Activated CD4-positive, alpha-beta memory T cell treated with anti-CD3 and anti-CD28 coated beads for 36 hours (primary cell): ENCODE data around the gene SERPINB7. TPM values are rescaled to one million over a fixed set of nuclear protein-coding genes. Genes with fewer than 3 reads are reported as not detected.

Experiments
- CTCF ChIA-PET: fragments of 350-600 bp; sonication (Branson Sonifier 250); formaldehyde crosslinking; loops from one replicate; lab custom pipeline; 2021; ENCODE audit warnings: antibody characterized with exemption, inconsistent platforms; lab: Charles Lee
- POLR2A ChIA-PET: fragments of 350-600 bp; sonication (Branson Sonifier 250); formaldehyde crosslinking; loops from one replicate; lab custom pipeline; 2021; ENCODE audit warnings: antibody characterized with exemption; lab: Charles Lee
- DNase-seq: peaks from one replicate; pipeline ENCODE4 v3.0.0-alpha.2; 2020
- H3K27ac Mint-ChIP-seq: one replicate; pipeline ENCODE4 v1.8.0; 2021; ENCODE audit warnings: mixed read lengths
- H3K27me3 Mint-ChIP-seq: one replicate; pipeline ENCODE4 v1.8.0; 2021; ENCODE audit warnings: mixed read lengths
- H3K36me3 Mint-ChIP-seq: one replicate; pipeline ENCODE4 v1.8.0; 2021; ENCODE audit warnings: mixed read lengths
- H3K4me1 Mint-ChIP-seq: one replicate; pipeline ENCODE4 v1.8.0; 2021; ENCODE audit warnings: low read depth, mixed read lengths
- H3K4me3 Mint-ChIP-seq: one replicate; pipeline ENCODE4 v1.8.0; 2021; ENCODE audit warnings: mild to moderate bottlenecking, mixed read lengths
- H3K9me3 Mint-ChIP-seq: one replicate; pipeline ENCODE4 v1.8.0; 2021; ENCODE audit warnings: mixed read lengths
- intact Hi-C: fragments of 100-400 bp; cut with micrococcal nuclease; formaldehyde crosslinking; loops from one replicate; pipeline ENCODE4 v1.15.1; 2023
- total RNA-seq, 2 experiments: library from RNA; stranded (reverse); gene quantifications; one replicate each; pipeline ENCODE4 v1.2.3, GENCODE V29; 2021

Gene SERPINB7
- total RNA-seq, 2 experiments from 2014 or later = not detected

GRCh38 chr18:63762518-63762917, 12.7 kb upstream of the SERPINB7 start:
- H3K36me3 Mint-ChIP-seq = no peaks in the 10 kb centered on the region
- peaks cover 10% of the 10 kb centered on the region for H3K9me3 Mint-ChIP-seq
- no peak overlapping the region for H3K27ac Mint-ChIP-seq
- ChIA-PET POLR2A (no interaction called here), CTCF (no interaction called here)
- intact Hi-C loops = no loop called here
- no peak for DNase-seq
- H3K4me1 Mint-ChIP-seq = no peaks in the 10 kb centered on the region
- H3K4me3 Mint-ChIP-seq = no peak overlapping the region
- H3K27me3 Mint-ChIP-seq = no peaks in the 10 kb centered on the region

- CTCF ChIA-PET = no interaction called here
- no peaks in the 10 kb centered on the region for H3K36me3 Mint-ChIP-seq
- intact Hi-C loops = no loop called here
Measured at GRCh38 chr18:63763831-63764600, 11.2 kb upstream of the SERPINB7 start.

GRCh38 chr18:63765837-63766236, 9.4 kb upstream of the SERPINB7 start:
- Mint-ChIP-seq H3K36me3 (no peaks in the 10 kb centered on the region), H3K4me3 (no peak overlapping the region), H3K9me3 (no peaks in the 10 kb centered on the region), H3K4me1 (no peaks in the 10 kb centered on the region), H3K27me3 (no peaks in the 10 kb centered on the region), H3K27ac (no peak overlapping the region)
- no peak for DNase-seq
- POLR2A ChIA-PET = no interaction called here
- intact Hi-C loops = no loop called here
- CTCF ChIA-PET = no interaction called here

More at GRCh38 chr18:63763831-63764600, 11.2 kb upstream of the SERPINB7 start:
- no peak overlapping the region for H3K27ac Mint-ChIP-seq
- peaks cover 10% of the 10 kb centered on the region for H3K9me3 Mint-ChIP-seq
- no peak for DNase-seq
- H3K27me3 Mint-ChIP-seq = no peaks in the 10 kb centered on the region
- no peaks in the 10 kb centered on the region for H3K4me1 Mint-ChIP-seq
- H3K4me3 Mint-ChIP-seq = no peak overlapping the region
- POLR2A ChIA-PET = no interaction called here

- ChIA-PET CTCF (no interaction called here), POLR2A (no interaction called here)
- Mint-ChIP-seq H3K27me3 (peaks cover 4% of the 10 kb centered on the region), H3K36me3 (no peaks in the 10 kb centered on the region), H3K4me1 (no peaks in the 10 kb centered on the region), H3K9me3 (no peaks in the 10 kb centered on the region), H3K4me3 (no peak overlapping the region), H3K27ac (no peak overlapping the region)
- intact Hi-C loops = no loop called here
- DNase-seq = no peak
Measured at GRCh38 chr18:63773551-63773950, 1.7 kb upstream of the SERPINB7 start.

- POLR2A ChIA-PET = no interaction called here
- intact Hi-C loops = no loop called here
- H3K27ac Mint-ChIP-seq = no peak overlapping the region
- CTCF ChIA-PET = no interaction called here
- no peaks in the 10 kb centered on the region for H3K36me3 Mint-ChIP-seq
- no peak overlapping the region for H3K4me3 Mint-ChIP-seq
- H3K9me3 Mint-ChIP-seq = no peaks in the 10 kb centered on the region
- H3K27me3 Mint-ChIP-seq = peaks cover 4% of the 10 kb centered on the region
- H3K4me1 Mint-ChIP-seq = no peaks in the 10 kb centered on the region
- no peak for DNase-seq
Measured at GRCh38 chr18:63774511-63774910, 707 bp upstream of the SERPINB7 start.

GRCh38 chr18:63779386-63779785, 4.2 kb downstream of the SERPINB7 start:
- no peaks in the 10 kb centered on the region for H3K27me3 Mint-ChIP-seq
- no peaks in the 10 kb centered on the region for H3K9me3 Mint-ChIP-seq
- H3K4me3 Mint-ChIP-seq = no peak overlapping the region
- no peak for DNase-seq
- H3K27ac Mint-ChIP-seq = no peak overlapping the region
- POLR2A ChIA-PET = no interaction called here
- CTCF ChIA-PET = no interaction called here
- no peaks in the 10 kb centered on the region for H3K4me1 Mint-ChIP-seq
- intact Hi-C loops = no loop called here
- H3K36me3 Mint-ChIP-seq = no peaks in the 10 kb centered on the region

- Mint-ChIP-seq H3K9me3 (no peaks in the 10 kb centered on the region), H3K27me3 (no peaks in the 10 kb centered on the region), H3K4me3 (no peak overlapping the region), H3K27ac (no peak overlapping the region), H3K4me1 (peaks cover 2% of the 10 kb centered on the region), H3K36me3 (no peaks in the 10 kb centered on the region)
- intact Hi-C loops = no loop called here
- no peak for DNase-seq
- ChIA-PET POLR2A (no interaction called here), CTCF (no interaction called here)
Measured at GRCh38 chr18:63783394-63783793, 8.2 kb downstream of the SERPINB7 start.

GRCh38 chr18:63784787-63785452, 9.7 kb downstream of the SERPINB7 start:
- H3K27me3 Mint-ChIP-seq = no peaks in the 10 kb centered on the region
- peaks cover 6% of the 10 kb centered on the region for H3K4me1 Mint-ChIP-seq
- DNase-seq = no peak
- ChIA-PET CTCF (no interaction called here), POLR2A (no interaction called here)
- H3K36me3 Mint-ChIP-seq = no peaks in the 10 kb centered on the region
- no peaks in the 10 kb centered on the region for H3K9me3 Mint-ChIP-seq
- no peak overlapping the region for H3K4me3 Mint-ChIP-seq
- intact Hi-C loops = no loop called here
- H3K27ac Mint-ChIP-seq = no peak overlapping the region

GRCh38 chr18:63787673-63788072, 12.5 kb downstream of the SERPINB7 start:
- ChIA-PET CTCF (no interaction called here), POLR2A (no interaction called here)
- intact Hi-C loops = no loop called here
- peaks cover 6% of the 10 kb centered on the region for H3K4me1 Mint-ChIP-seq
- no peak overlapping the region for H3K4me3 Mint-ChIP-seq
- no peak overlapping the region for H3K27ac Mint-ChIP-seq
- no peaks in the 10 kb centered on the region for H3K9me3 Mint-ChIP-seq
- no peaks in the 10 kb centered on the region for H3K27me3 Mint-ChIP-seq
- no peak for DNase-seq
- H3K36me3 Mint-ChIP-seq = no peaks in the 10 kb centered on the region

GRCh38 chr18:63788447-63789096, 13.4 kb downstream of the SERPINB7 start:
- Mint-ChIP-seq H3K9me3 (no peaks in the 10 kb centered on the region), H3K27ac (no peak overlapping the region), H3K36me3 (no peaks in the 10 kb centered on the region), H3K4me3 (no peak overlapping the region), H3K4me1 (peaks cover 6% of the 10 kb centered on the region), H3K27me3 (no peaks in the 10 kb centered on the region)
- ChIA-PET CTCF (no interaction called here), POLR2A (no interaction called here)
- intact Hi-C loops = no loop called here
- peak; percentile 75 for DNase-seq

GRCh38 chr18:63789327-63789726, 14.1 kb downstream of the SERPINB7 start:
- H3K9me3 Mint-ChIP-seq = no peaks in the 10 kb centered on the region
- ChIA-PET POLR2A (no interaction called here), CTCF (interaction anchor here (1.4 kb wide), 1 partner anchor 35 kb away, joined by 3 read pairs; no protein-coding TSS in a partner anchor)
- DNase-seq = no peak
- peaks cover 6% of the 10 kb centered on the region for H3K4me1 Mint-ChIP-seq
- no peaks in the 10 kb centered on the region for H3K36me3 Mint-ChIP-seq
- H3K27me3 Mint-ChIP-seq = no peaks in the 10 kb centered on the region
- intact Hi-C loops = no loop called here
- no peak overlapping the region for H3K27ac Mint-ChIP-seq
- no peak overlapping the region for H3K4me3 Mint-ChIP-seq

GRCh38 chr18:63795606-63796005, 20.4 kb downstream of the SERPINB7 start:
- intact Hi-C loops = no loop called here
- ChIA-PET POLR2A (no interaction called here), CTCF (no interaction called here)
- H3K27ac Mint-ChIP-seq = no peak overlapping the region
- no peaks in the 10 kb centered on the region for H3K9me3 Mint-ChIP-seq
- H3K4me1 Mint-ChIP-seq = no peaks in the 10 kb centered on the region
- DNase-seq = no peak
- no peaks in the 10 kb centered on the region for H3K27me3 Mint-ChIP-seq
- H3K36me3 Mint-ChIP-seq = no peaks in the 10 kb centered on the region
- H3K4me3 Mint-ChIP-seq = no peak overlapping the region
